Thyroid gland (tissue), 4 donors: ENCODE results near the gene FGF21. TPM values are rescaled to one million over a fixed set of nuclear protein-coding genes. Genes with fewer than 3 reads are reported as not detected.
"Not testable (repeated sequence)": the region's sequence is repeated elsewhere in the genome, so short reads cannot be mapped to it uniquely, and the experiment has no call there.

Experiments used
- DNase-seq, 2 donors: peaks; one replicate each; pipeline ENCODE4 v3.0.0-alpha.2; 2019
- H3K27ac ChIP-seq, 3 donors: fragments of 200-600 bp; sonication (generic); 1 replicate in 2 of 3; 2 replicates in 1 of 3; pipeline ENCODE4 v1.5.1; 2016 to 2019; ENCODE audit warnings: mild to moderate bottlenecking in 1 of 3, moderate library complexity in 1 of 3
- H3K27me3 ChIP-seq: fragments of 200-600 bp; sonication (generic); one replicate; pipeline ENCODE4 v1.5.1; 2019
- H3K36me3 ChIP-seq, 2 donors: fragments of 200-600 bp; sonication (generic); one replicate each; pipeline ENCODE4 v1.5.1; 2016 to 2019
- H3K4me1 ChIP-seq, 2 donors: fragments of 200-600 bp; sonication (generic); one replicate each; pipeline ENCODE4 v1.5.1; 2017 to 2019
- H3K4me3 ChIP-seq, 3 donors: fragments of 200-600 bp; sonication (generic); replicated peaks in 1 of 3; 1 replicate in 2 of 3; 2 replicates in 1 of 3; pipeline ENCODE4 v1.5.1; 2016; ENCODE audit warnings: mild to moderate bottlenecking in 1 of 3
- H3K9me3 ChIP-seq: fragments of 200-600 bp; sonication (generic); one replicate; pipeline ENCODE4 v1.5.1; 2017
- CTCF ChIP-seq, 6 experiments: fragments of 200-600 bp in 3 of 6; fragments of 450-650 bp in 3 of 6; sonication (generic) in 3 of 6; IDR thresholded peaks; one replicate each; pipeline ENCODE4 v1.5.1; 2016 to 2019; ENCODE audit warnings: antibody characterized with exemption in 6 of 6, mild to moderate bottlenecking in 2 of 6, inconsistent platforms in 1 of 6, moderate library complexity in 1 of 6
- POLR2A ChIP-seq, 2 donors: fragments of 450-650 bp; IDR thresholded peaks; one replicate each; pipeline ENCODE4 v1.6.1; 2017; ENCODE audit warnings: antibody characterized with exemption in 2 of 2, mild to moderate bottlenecking in 2 of 2, moderate library complexity in 1 of 2
- WGBS, 2 donors: methylation state at CpG; one replicate each; pipeline ENCODE4 v1.1.5; 2017; 5-methylcytosine and 5-hydroxymethylcytosine counted together
- intact Hi-C: fragments of 100-400 bp; cut with DNase I; formaldehyde crosslinking; loops from one replicate; pipeline ENCODE4 v1.15.1; 2023
- total RNA-seq, 4 donors: library from RNA; depleted of rRNA; stranded (reverse); fragments of >200 nt; gene quantifications; one replicate each; pipeline ENCODE4 v1.2.3, GENCODE V29; 2016

Gene FGF21
- total RNA-seq, 4 donors from 2014 or later, result not detected

- Histone ChIP-seq H3K9me3 (no peaks in the 10 kb centered on the region), H3K4me3 (peak overlapping the region; percentile 35 to 73 (median 60)), H3K27ac (peak overlapping the region; percentile 82 to 89 (median 85)), H3K27me3 (no peaks in the 10 kb centered on the region), H3K4me1 (peaks cover 25 to 43% of the 10 kb centered on the region in 2 donors), H3K36me3 (no peaks in the 10 kb centered on the region)
- intact Hi-C loops, result loop anchor here (5.0 kb wide), 1 partner anchor 37 kb away; no protein-coding TSS in a partner anchor
- DNase-seq, result peak; percentile 99 to 100
- TF ChIP-seq POLR2A (IDR thresholded peaks at IDR 0.05) (peak in 1 of 2 donors; percentile 55), CTCF (IDR thresholded peaks at IDR 0.05) (no peak)
- WGBS, 2 donors, result 1% methylated on average over 40 to 45 of the region's 67 CpGs
Observed at GRCh38 chr19:48713864-48714755, 41.2 kb upstream of the FGF21 start.

- no peaks in the 10 kb centered on the region for H3K36me3 ChIP-seq
- H3K4me3 ChIP-seq, result peak overlapping the region in 2 of 3 donors; percentile 35 to 40
- no peak for DNase-seq
- H3K27me3 ChIP-seq, result no peaks in the 10 kb centered on the region
- TF ChIP-seq CTCF (IDR thresholded peaks at IDR 0.05) (no peak), POLR2A (IDR thresholded peaks at IDR 0.05) (no peak)
- 59 to 64% methylated on average over 21 to 25 of the region's 26 CpGs for whole genome bisulfite sequencing, 2 donors
- peak overlapping the region; percentile 82 to 89 (median 85) for H3K27ac ChIP-seq
- peaks cover 25 to 49% of the 10 kb centered on the region in 2 donors for H3K4me1 ChIP-seq
- H3K9me3 ChIP-seq, result no peaks in the 10 kb centered on the region
- intact Hi-C loops, result loop anchor here (5.0 kb wide), 1 partner anchor 38 kb away; no protein-coding TSS in a partner anchor
Observed at GRCh38 chr19:48714759-48715675, 40.3 kb upstream of the FGF21 start.

DNA sequence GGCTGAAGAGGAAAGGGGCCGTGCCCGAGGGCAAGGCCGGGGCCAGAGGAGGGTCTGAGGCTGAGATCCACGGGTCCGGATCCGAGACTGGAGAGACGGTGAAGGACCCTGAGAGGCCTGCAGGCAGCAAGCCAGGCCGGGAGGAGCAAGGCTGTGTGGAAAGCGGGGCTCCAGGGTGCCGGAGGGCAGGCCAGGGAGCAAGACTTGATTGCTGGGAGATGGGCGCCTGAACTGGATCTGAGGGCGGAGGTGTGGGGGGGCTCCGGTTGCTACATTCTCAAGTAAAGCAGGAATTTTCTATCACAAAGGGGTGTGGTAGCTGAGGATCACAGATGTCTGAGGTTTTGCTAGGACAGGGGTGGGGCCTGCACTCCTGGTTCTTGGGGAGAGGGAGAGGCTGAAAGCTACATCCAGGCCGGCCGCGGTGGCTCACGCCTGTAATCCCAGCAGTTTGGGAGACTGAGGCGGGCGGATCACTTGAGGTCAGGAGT is 39.6 kb upstream of the FGF21 start:
- Histone ChIP-seq H3K27me3 (no peaks in the 10 kb centered on the region), H3K27ac (peak overlapping the region in 1 of 3 donors; percentile 82), H3K36me3 (no peaks in the 10 kb centered on the region), H3K4me1 (peaks cover 25 to 49% of the 10 kb centered on the region in 2 donors), H3K9me3 (no peaks in the 10 kb centered on the region), H3K4me3 (no peak overlapping the region)
- intact Hi-C loops, result no loop called here
- no peak for TF ChIP-seq POLR2A (IDR thresholded peaks at IDR 0.05)
- TF ChIP-seq CTCF (IDR thresholded peaks at IDR 0.05), result no peak
- no peak for DNase-seq
- WGBS, 2 donors, result 56% methylated on average over 12 to 14 of the region's 19 CpGs

DNA sequence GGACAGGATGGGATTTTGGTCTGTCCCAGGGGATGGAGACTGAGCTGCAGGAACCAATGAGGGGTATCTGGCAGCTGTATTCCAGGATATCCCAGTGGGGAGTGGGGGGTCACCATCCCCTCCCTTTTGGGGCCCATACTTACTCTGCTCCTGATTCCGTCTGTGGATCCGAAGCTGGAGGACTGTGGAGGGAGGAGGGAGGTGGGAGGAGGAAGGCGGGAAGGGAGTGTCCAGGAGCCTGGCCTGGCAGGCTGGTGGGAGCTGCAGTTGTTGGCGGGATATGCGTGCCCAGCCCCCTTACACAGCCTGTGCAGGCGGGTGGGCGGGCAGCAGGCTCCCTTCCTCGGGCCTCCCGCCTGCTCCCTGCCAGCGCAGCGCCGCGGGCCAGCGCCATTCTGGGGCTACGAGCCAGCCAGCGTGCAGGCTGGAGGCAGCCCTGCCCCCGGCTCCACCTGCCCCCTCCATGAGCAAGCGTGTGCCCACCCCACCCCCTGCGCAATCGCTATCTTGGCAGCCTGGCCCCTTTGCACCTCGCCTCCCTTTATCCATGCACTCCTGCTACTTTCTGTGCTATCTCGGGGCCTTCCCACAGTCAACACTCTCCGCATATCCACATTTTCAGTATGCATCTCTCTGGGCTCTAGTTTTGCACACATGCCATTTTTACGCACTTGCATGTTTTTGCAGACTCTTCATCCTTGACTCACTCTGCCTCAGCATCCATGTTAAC is 38.6 kb upstream of the FGF21 start:
- H3K9me3 ChIP-seq, result no peaks in the 10 kb centered on the region
- intact Hi-C loops, result no loop called here
- peak overlapping the region in 1 of 3 donors; percentile 12 for H3K4me3 ChIP-seq
- DNase-seq, result no peak
- peak overlapping the region in 2 of 3 donors; percentile 45 to 52 for H3K27ac ChIP-seq
- no peak for TF ChIP-seq CTCF (IDR thresholded peaks at IDR 0.05)
- TF ChIP-seq POLR2A (IDR thresholded peaks at IDR 0.05), result no peak
- no peaks in the 10 kb centered on the region for H3K36me3 ChIP-seq
- H3K27me3 ChIP-seq, result no peaks in the 10 kb centered on the region
- peaks cover 25 to 52% of the 10 kb centered on the region in 2 donors for H3K4me1 ChIP-seq
- WGBS, 2 donors, result 17 to 19% methylated on average over 13 to 22 of the region's 24 CpGs

- H3K36me3 ChIP-seq, H3K4me3 ChIP-seq, H3K27me3 ChIP-seq, H3K9me3 ChIP-seq, intact Hi-C loops, H3K27ac ChIP-seq: not testable (repeated sequence)
- peak; percentile 66 to 70 for DNase-seq
- WGBS, 2 donors, result 51 to 58% methylated on average over 13 of the region's 13 CpGs
- H3K4me1 ChIP-seq, result peaks cover 25 to 47% of the 10 kb centered on the region in 2 donors
Observed at GRCh38 chr19:48718106-48718505, 37.2 kb upstream of the FGF21 start.
